Measurements from ENCODE around the gene MRC2. TPM values are rescaled to one million over a fixed set of nuclear protein-coding genes. Genes with fewer than 3 reads are reported as not detected.
A peak's percentile ranks its signal among the peaks of the same experiment; 100 is the strongest.

The MRC2 gene
- total and polyA plus RNA-seq, 9 of the 15 experiments (the other 6 are each of a cell fraction or from before 2014, with no cell fraction given) = 0.28 to 11.5 (median 6.6) TPM

- Histone ChIP-seq H3K27ac (ENCODE audit: extremely low read depth, low read depth, low read length) (no peak overlapping the region), H3K27me3 (ENCODE audit: control insufficient read depth in 2 of 2, insufficient read depth in 2 of 2, low read length in 2 of 2) (peaks cover 22 to 30% of the 10 kb centered on the region in 2 experiments), H3K36me3 (ENCODE audit: control insufficient read depth, insufficient read depth, low read length) (no peaks in the 10 kb centered on the region), H4K20me1 (replicated peaks; ENCODE audit: control insufficient read depth, insufficient read depth, low read length) (no peaks in the 10 kb centered on the region), H2AFZ (ENCODE audit: low read depth, low read length) (no peak overlapping the region), H3K9ac (ENCODE audit: insufficient read depth in 1 of 2, low read depth in 2 of 2, low read length in 2 of 2) (no peak overlapping the region), H3K79me2 (ENCODE audit: control insufficient read depth, insufficient read depth, low read length) (no peaks in the 10 kb centered on the region), H3K4me1 (replicated peaks in 1 of 2; ENCODE audit: control insufficient read depth in 2 of 2, insufficient read depth in 2 of 2, low read length in 2 of 2) (no peaks in the 10 kb centered on the region), H3K9me1 (ENCODE audit: control insufficient read depth, insufficient read depth, low read length) (no peaks in the 10 kb centered on the region), H3K9me3 (replicated peaks; ENCODE audit: control insufficient read depth, insufficient read depth, low read depth, low read length) (no peaks in the 10 kb centered on the region), H3K4me2 (ENCODE audit: insufficient read depth, low read length) (no peak overlapping the region), H3K4me3 (no peak overlapping the region)
- POLR2A ChIA-PET = interaction anchor here (0.6 kb wide), 2 partner anchors 10 to 601 kb away, joined by 3 to 4 read pairs; no protein-coding TSS in a partner anchor
- in situ Hi-C loops (cut with MboI) = no loop called here
- no peak for ATAC-seq
- FAIRE-seq = no peak
- 17% methylated on average over 15 of the region's 16 CpGs for WGBS (ENCODE audit: insufficient coverage, low coverage, missing lambda C conversion rate)
- TF ChIP-seq REST (IDR thresholded peaks at IDR 0.05; ENCODE audit: borderline replicate concordance) = peak; percentile 51
- no peak for TF ChIP-seq REST (CRISPR knock-in tag; IDR thresholded peaks at IDR 0.05; ENCODE audit: low read depth)
- TF ChIP-seq MXD1 (CRISPR knock-in tag; IDR thresholded peaks at IDR 0.05; ENCODE audit: borderline replicate concordance, poor library complexity, severe bottlenecking) = no peak
- no TSS peak for BruUV-seq (replicated peaks)
- no peak for DNase-seq (ENCODE audit: extremely low read depth in 1 of 4, low spot score in 3 of 4)
- intact Hi-C loops (cut with micrococcal nuclease) = no loop called here
- CTCF ChIA-PET (ENCODE audit: low intra/inter-chr PET ratio) = no interaction called here
Measured at GRCh38 chr17:62739645-62740388, 112.3 kb downstream of the MRC2 start.

Data from K562 (cell line).